Hippocampal formation (tissue), 2 donors: ENCODE measurements around the gene SULT4A1.

Experiments
- DNase-seq, 2 donors: peaks; one replicate each; lab custom pipeline; 2025; lab: John Stamatoyannopoulos, UW

Gene SULT4A1

GRCh38 chr22:43844560-43845545 lies 17.5 kb downstream of the SULT4A1 start:
- DNase-seq = no peak

DNA sequence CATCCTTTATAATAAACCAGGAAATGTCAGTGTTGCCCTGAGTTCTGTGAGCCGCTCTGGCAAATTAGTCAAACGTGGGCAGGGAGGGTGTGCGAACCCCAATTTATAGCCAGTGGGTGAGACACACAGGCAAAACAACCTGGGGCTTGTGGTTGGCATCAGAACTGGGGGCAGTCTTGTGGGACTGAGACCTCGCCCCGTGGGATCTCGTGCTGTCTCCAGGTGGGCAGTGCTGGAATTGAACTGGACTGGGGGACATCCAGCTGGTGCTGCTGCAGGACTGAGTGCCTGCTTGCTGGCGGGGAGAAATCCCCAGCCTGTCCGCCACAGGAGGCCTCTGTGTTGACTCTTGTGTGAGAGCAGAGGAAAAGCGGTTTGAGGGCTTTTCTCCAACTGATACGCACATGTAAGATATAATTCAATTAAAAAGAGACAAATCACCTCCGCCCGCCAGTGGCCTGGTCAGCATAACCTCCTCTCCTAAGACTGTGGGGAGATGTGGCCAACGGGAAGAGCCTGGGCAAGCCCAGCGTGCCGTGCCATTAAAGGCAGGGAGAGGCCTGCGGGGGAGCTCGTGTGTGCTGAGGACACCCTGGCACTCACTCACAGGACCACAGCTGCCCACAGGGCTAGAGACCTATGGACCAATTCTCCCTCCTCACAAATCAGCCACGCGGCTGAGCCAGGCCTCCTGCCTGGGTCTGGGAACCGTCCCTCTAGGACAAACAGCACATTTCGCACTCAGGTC lies 18.4 kb downstream of the SULT4A1 start:
- DNase-seq = no peak

- no peak for DNase-seq
Observed at GRCh38 chr22:43841742-43842141, 20.6 kb downstream of the SULT4A1 start.

DNA sequence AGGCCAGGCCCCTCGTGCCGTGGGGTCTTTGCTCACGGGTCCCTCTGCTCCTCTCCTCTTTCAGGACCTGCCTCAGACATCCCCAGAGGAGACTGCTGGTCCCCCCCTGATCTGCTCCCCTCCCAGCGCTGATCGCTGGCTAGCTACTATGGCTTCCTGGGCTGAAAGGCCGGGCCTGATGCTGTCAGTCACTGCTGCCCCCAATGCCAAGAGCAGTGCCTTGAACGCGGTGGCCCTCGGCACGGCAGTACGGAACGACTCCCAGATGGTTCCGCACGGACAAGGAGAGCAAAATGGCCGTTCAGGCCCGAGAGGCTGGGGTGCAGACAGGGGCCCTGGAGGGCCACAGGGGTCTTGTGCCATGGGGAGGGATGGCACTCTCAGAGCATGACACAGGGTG lies 21.5 kb downstream of the SULT4A1 start:
- DNase-seq = no peak

- DNase-seq = no peak
Observed at GRCh38 chr22:43840431-43840830, 21.9 kb downstream of the SULT4A1 start.

- DNase-seq = no peak
Observed at GRCh38 chr22:43839781-43840180, 22.5 kb downstream of the SULT4A1 start.

DNA sequence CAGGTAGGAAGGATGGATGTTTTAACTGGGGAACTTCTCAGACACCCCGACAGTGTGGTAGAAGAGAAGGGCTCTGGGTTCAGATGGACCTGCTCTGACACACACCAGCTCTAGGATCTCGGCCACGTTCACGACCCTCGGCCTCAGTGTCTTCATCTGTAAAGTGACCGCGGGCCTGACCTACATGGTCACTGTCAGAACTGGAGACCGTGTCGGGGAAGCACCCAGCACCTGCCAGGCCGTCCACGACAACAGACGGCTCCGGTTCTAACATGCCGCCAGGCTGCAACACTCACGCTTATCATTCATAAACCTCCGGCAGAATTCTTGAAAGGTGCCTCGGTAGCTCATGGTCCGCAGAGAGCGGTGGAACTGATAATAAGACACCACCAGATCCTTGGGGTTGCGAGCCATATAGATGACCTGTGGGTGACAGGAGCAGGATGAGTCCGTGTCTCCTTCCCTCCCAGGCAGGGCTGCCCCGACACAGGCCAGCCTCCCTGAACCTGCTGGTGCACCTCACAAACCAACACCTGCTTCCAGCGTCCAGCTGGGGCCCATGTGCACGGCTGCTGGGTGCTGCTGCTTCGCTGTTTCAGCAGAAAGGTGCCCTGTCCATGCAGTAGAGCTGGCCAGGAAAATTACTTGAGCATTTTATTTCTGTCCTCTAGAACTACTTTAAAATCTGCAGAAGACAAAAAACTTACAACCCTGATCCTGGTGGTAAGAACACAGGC lies 23.6 kb downstream of the SULT4A1 start:
- DNase-seq = no peak

DNA sequence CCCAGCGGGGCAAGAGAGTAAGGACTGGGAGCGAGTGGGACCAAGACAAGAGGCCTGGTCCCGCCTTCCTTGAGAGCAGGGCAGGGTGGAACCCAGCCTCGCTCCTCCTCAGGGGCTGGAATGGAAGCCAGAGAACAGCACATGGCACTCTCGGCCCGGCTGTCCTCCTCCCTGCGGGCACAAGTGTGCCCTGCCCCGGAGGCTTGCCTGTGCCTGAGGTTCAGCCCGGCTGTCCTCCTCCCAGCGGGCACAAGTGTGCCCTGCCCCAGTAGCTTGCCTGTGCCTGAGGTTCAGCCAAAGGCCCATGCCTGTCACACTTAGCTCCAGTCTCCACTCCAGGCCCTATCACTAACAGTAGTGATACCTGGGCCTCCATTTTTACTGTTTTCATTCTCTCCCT lies 24.2 kb downstream of the SULT4A1 start:
- no peak for DNase-seq

- no peak for DNase-seq
Observed at GRCh38 chr22:43837666-43838065, 24.6 kb downstream of the SULT4A1 start.

DNA sequence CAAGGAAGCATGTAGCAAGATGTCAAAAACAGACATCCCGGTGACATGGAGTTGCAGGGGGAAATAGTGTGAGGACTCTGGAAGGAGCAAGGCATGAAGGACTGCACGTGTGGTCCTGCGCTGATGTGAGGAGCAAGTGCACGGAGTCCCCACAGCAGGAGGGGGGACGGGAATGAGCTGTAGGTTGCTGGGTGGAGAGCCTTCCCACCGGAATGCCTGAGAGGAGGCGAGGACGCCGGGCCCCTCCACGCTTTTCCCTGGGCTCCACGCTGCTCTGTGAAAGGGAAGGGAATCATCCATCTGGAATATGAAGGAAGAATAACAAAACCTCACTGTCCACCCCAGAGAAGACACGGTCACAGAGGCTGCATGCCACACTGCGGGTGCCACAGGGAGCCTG lies 26.6 kb downstream of the SULT4A1 start:
- no peak for DNase-seq

GRCh38 chr22:43835166-43835565 lies 27.1 kb downstream of the SULT4A1 start:
- no peak for DNase-seq

- no peak for DNase-seq
Observed at GRCh38 chr22:43833286-43834240, 28.8 kb downstream of the SULT4A1 start.

- no peak for DNase-seq
Observed at GRCh38 chr22:43832393-43833265, 29.7 kb downstream of the SULT4A1 start.

DNA sequence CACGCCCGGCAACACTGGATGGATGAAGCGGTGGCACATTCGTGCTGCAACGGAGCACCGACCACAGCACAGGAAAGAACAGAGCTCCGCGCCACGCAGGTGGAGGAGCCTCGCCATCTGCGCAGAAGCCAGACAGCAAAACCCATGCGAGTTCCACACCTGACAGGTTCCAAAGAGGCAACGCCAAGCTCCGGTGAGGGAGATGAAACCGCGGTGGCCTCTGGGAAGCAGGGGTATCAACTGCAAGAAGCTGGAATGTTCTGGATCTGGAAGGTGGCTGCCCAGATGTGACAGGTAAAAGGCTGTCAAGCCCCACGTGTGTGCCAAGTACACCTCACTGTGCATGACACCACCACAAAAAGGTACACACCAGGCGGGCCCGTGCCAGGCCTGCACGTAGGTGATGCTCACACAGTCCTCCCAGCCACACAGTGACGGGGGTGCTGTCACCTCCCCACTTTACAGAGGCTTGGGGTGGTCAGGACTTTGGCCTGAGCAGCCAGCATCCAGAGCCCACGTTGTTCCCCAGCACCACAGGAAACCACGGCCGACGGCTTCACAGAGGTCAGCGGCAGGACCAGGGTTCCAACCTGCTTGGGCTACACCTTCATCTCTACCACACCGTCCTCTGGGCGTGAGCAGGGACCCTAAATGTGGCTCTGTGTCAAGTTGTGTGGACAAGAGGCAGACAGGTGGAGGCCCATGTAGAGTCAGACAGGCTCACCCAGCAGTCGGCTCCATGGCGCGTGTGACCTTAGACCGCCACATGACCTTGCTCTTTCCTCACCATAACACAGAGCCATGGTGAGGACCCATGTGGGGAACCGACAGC lies 30.5 kb downstream of the SULT4A1 start:
- no peak for DNase-seq

DNA sequence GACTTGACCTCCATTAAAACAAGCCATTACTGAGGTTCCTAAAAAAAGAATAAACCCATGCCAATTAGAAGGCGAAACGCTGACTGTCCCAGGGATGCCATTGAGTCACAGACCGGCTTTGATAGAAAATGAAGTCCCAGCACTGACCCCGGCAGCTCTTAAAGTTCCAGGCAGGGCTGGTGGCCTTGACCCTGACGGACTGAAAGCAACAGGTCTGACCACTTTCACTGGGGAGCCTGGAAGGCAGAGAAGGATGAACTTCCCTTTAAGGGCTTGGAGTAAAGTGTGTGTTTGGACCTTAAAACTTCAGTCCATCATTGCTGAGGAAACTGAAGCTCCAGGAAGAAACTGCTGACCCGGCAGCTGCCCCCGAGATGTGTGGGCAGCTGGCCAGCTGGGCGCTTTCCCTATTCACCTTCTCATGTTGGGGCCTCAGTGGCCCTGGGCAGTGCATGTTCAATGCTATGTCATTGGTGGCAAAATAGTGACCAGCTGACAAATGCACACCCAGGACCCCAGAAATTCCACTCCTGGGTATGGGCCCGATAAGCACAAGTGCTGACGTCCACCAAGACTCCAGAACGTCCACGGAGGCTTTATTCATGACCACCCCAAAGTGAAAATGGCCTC lies 31.3 kb downstream of the SULT4A1 start:
- no peak for DNase-seq

- DNase-seq = no peak
Observed at GRCh38 chr22:43829904-43830851, 32.1 kb downstream of the SULT4A1 start.

GRCh38 chr22:43828998-43829782 lies 33.1 kb downstream of the SULT4A1 start:
- DNase-seq = peak in 1 of 2 donors; percentile 14
